ENCODE results near the gene CLRN1. TPM values are rescaled to one million over a fixed set of nuclear protein-coding genes. Genes with fewer than 3 reads are reported as not detected.

Gene CLRN1
- total RNA-seq, 2 experiments from 2014 or later: not detected

- ChIA-PET CTCF (ENCODE audit: unreplicated experiment) (no interaction called here), POLR2A (interaction anchor here (0.6 to 1.1 kb wide), 2 partner anchors 12 to 383 kb away, joined by 3 read pairs; no protein-coding TSS in a partner anchor)
- Histone ChIP-seq H3K4me3 (ENCODE audit: low read depth, low read length, poor library complexity, severe bottlenecking) (no peak overlapping the region), H3K79me2 (ENCODE audit: insufficient read depth, low read depth, low read length) (no peaks in the 10 kb centered on the region), H3K36me3 (ENCODE audit: insufficient read depth, low read length) (no peaks in the 10 kb centered on the region), H3K27ac (ENCODE audit: low read depth, low read length, poor library complexity, severe bottlenecking) (no peak overlapping the region), H2AFZ (ENCODE audit: low read length) (no peak overlapping the region), H3K4me2 (ENCODE audit: low read length) (no peak overlapping the region), H4K20me1 (ENCODE audit: insufficient read depth, low read length) (no peaks in the 10 kb centered on the region), H3K9me2 (ENCODE audit: insufficient read depth, low read length) (no peaks in the 10 kb centered on the region), H3K4me1 (ENCODE audit: insufficient read depth, low read length, poor library complexity, severe bottlenecking) (no peaks in the 10 kb centered on the region), H3K9me3 (ENCODE audit: low read length) (no peaks in the 10 kb centered on the region)
- no peak for DNase-seq (ENCODE audit: low spot score)
- intact Hi-C loops (cut with micrococcal nuclease; ENCODE audit: unreplicated experiment): no loop called here
- no TSS peak for BruUV-seq (replicated peaks)
- TF ChIP-seq EZH2phosphoT487 (IDR thresholded peaks at IDR 0.05; ENCODE audit: borderline replicate concordance, low read depth, low read length): no peak
- TF ChIP-seq CTCF (conservative IDR thresholded peaks at IDR 0.05; ENCODE audit: low read length): no peak
Observed at GRCh38 chr3:150876611-150877265, 95.8 kb downstream of the CLRN1 start.

Other genes with a start within 250 kb of the CLRN1 start
- 22.2 and 22.7 TPM in 2 replicates for gene SIAH2, start 209.6 kb downstream of the CLRN1 start, total RNA-seq (2014; rRNA removed; shearing (Covaris generic))
- 23.5 and 29.1 TPM in 2 replicates for gene SIAH2, start 209.6 kb downstream of the CLRN1 start, total RNA-seq (2022)
- not detected in 2 replicates for gene MINDY4B, start 67.3 kb downstream of the CLRN1 start, total RNA-seq (2014; rRNA removed; shearing (Covaris generic))
- not detected in 2 replicates for gene MINDY4B, start 67.3 kb downstream of the CLRN1 start, total RNA-seq (2022)
- gene MED12L, start 112.9 kb upstream of the CLRN1 start, total RNA-seq (2014; rRNA removed; shearing (Covaris generic)): 12.6 and 16.4 TPM in 2 replicates
- 32.7 and 33.8 TPM in 2 replicates for gene MED12L, start 112.9 kb upstream of the CLRN1 start, total RNA-seq (2022)
- not detected in 2 replicates for gene GPR171, start 230.5 kb upstream of the CLRN1 start, total RNA-seq (2014; rRNA removed; shearing (Covaris generic))
- not detected in 2 replicates for gene GPR171, start 230.5 kb upstream of the CLRN1 start, total RNA-seq (2022)